Gastrocnemius medialis (tissue), 4 donors: ENCODE data around the gene NUP62.

Experiments used
- CTCF ChIP-seq, 5 experiments: fragments of 450-650 bp in 3 of 5; fragments of 200-600 bp in 2 of 5; sonication (generic) in 2 of 5; IDR thresholded peaks in 4 of 5; conservative IDR thresholded peaks in 1 of 5; 1 replicate in 4 of 5; 2 replicates in 1 of 5; pipeline ENCODE4 v1.5.1; 2016 to 2019; ENCODE audit warnings: antibody characterized with exemption in 5 of 5, mild to moderate bottlenecking in 3 of 5, moderate library complexity in 3 of 5
- POLR2A ChIP-seq, 2 donors: fragments of 450-650 bp; IDR thresholded peaks; one replicate each; pipeline ENCODE4 v1.6.1; 2017; ENCODE audit warnings: antibody characterized with exemption in 2 of 2, mild to moderate bottlenecking in 2 of 2, moderate library complexity in 2 of 2

GRCh38 chr19:49952906-49953305 is 23.6 kb upstream of the NUP62 start:
- TF ChIP-seq CTCF (IDR thresholded peaks at IDR 0.05 in 4 of 5, conservative IDR thresholded peaks at IDR 0.05 in 1 of 5) (no peak), POLR2A (IDR thresholded peaks at IDR 0.05) (no peak)
